Measurements from ENCODE around the gene CHRM1.

DNA sequence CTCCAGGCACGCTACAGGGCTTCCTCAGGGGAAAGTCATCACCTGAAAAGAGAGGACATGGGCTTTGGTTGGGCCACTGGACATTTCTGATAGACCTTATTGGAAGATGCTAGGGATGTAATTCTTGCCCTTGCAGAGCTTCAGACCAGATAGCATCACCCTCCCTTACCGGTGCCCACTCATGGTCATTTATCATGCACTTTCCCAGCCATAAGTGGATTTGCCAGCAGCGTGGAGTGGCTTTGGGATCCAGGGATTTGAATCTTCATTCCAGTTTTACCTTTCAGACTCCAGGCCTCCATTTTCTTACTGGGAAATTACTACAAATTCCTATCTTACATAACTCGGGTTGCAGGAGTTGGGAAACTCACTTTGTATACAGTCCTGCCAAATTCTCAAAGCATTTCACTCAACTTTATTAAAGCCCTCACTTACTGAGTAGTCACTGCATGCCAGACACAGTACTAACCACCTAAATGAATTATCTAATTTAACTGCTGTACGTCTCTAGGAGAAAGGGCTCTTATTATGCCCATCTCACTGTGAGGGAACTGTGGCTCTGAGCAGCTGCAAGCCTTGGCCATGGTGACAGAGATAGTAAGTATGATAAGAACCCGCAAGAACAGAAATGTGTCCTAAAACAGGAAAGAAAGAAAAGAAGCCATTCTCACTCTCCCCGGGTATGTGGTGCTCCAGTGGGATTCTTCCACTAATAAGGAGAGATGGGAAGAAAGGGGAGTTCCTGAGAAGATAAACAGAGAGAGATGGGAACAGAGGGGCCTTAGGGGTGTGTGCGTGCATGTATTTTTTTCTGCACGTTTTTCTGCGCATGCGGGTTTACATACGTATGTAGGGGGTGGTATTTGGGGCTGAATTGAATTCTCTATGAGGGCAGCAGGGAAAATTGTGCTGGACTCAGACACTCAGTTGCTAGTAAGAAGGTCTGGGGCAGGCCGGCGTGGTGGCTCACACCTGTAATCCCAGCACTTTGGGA, 9.7 kb downstream of the CHRM1 start:
- TF ChIP-seq, protein P1, sequence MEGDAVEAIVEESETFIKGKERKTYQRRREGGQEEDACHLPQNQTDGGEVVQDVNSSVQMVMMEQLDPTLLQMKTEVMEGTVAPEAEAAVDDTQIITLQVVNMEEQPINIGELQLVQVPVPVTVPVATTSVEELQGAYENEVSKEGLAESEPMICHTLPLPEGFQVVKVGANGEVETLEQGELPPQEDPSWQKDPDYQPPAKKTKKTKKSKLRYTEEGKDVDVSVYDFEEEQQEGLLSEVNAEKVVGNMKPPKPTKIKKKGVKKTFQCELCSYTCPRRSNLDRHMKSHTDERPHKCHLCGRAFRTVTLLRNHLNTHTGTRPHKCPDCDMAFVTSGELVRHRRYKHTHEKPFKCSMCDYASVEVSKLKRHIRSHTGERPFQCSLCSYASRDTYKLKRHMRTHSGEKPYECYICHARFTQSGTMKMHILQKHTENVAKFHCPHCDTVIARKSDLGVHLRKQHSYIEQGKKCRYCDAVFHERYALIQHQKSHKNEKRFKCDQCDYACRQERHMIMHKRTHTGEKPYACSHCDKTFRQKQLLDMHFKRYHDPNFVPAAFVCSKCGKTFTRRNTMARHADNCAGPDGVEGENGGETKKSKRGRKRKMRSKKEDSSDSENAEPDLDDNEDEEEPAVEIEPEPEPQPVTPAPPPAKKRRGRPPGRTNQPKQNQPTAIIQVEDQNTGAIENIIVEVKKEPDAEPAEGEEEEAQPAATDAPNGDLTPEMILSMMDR (IDR thresholded peaks at IDR 0.05): no peak
- TF ChIP-seq EP300 (IDR thresholded peaks at IDR 0.05) (no peak), POLR2A (IDR thresholded peaks at IDR 0.05) (no peak), POLR2AphosphoS5 (IDR thresholded peaks at IDR 0.05) (no peak)
